Stimulated activated CD8-positive, alpha-beta memory T cell treated with anti-CD3 and anti-CD28 coated beads, Interleukin-12 subunit alpha, Interleukin-12 subunit beta, amount 100 ng/mL, for 4 hours (primary cell): ENCODE results near the gene ATP1A4.

Experiments used
- DNase-seq: peaks from one replicate; pipeline ENCODE4 v3.0.0-alpha.2; 2020; ENCODE audit warnings: low read depth

ATP1A4 gene

GRCh38 chr1:160177667-160178066, 26.3 kb downstream of the ATP1A4 start:
- no peak for DNase-seq

- DNase-seq: no peak
These were observed 27.3 kb downstream of the ATP1A4 start for GRCh38 chr1:160178731-160179130.

DNA sequence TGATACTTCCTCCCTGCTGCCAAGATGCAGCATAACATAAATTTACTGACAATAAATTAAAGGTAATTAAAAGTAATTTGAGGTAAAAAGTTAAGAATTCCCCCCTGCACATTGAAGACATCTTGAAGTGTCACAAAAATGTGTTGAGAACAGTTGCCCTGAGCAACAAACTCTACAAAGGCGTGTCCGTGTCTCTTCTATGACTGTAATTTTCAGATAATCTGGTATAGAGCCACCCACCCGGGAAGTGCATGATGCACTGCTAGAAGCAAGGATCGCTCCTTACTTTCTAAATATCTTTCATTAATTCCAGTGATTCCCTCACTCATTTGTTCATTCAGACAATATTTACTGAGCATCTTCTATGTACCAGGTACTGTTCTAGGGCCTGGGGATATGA, 27.9 kb downstream of the ATP1A4 start:
- DNase-seq: no peak

- DNase-seq: no peak
These were observed 34.8 kb downstream of the ATP1A4 start for GRCh38 chr1:160186246-160186645.

DNA sequence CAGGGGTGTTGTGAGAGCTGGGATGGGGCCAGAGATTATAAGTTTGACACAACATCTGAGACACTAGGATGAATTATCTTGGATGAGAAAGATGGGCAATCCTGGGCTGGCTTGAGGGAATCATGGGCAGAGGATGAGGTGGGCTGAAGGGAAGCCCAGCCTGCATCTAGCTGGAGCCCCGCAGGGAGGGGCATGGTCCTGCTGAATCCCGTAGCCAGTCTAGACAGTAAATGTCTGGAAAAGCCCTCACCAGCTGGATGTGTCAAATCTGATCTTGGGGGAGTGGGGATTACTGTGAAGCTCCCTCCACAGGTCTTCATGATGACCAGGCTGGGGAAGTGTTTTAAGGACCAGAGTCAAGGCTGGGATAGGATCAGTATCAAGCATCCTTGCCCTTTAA, 35.3 kb downstream of the ATP1A4 start:
- no peak for DNase-seq

- DNase-seq: no peak
These were observed 36.0 kb downstream of the ATP1A4 start for GRCh38 chr1:160187407-160187806.

- DNase-seq: no peak
These were observed 36.9 kb downstream of the ATP1A4 start for GRCh38 chr1:160188341-160188740.

- no peak for DNase-seq
These were observed 38.5 kb downstream of the ATP1A4 start, which contains the start of gene CASQ1 for GRCh38 chr1:160189649-160190625. Gene CASQ1 (plus strand): TSS chr1:160190575. CDS start chr1:160190752, 177 bp downstream.

DNA sequence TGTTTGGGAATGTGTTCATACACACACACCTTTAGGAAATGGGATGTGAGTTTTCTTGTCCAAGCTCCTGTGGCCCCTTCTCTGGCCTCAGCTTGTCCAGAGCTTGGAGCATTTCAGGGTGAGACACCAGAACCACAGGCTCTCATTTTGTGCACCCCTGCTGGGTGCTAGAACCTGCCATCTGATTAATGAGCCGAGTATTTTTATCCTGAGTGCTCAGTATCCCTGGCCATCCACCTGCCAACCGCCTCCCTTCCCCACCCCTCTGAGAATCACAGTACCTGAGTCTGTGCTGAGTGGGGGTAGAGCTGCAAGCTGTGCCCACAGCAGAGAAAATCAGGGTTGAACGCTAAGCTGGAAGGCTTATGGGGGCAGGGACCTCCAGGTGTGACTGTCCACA, 40.4 kb downstream of the ATP1A4 start:
- DNase-seq: no peak

- no peak for DNase-seq
These were observed 40.8 kb downstream of the ATP1A4 start for GRCh38 chr1:160192234-160192633.

GRCh38 chr1:160193091-160193819, 41.9 kb downstream of the ATP1A4 start:
- DNase-seq: peak; percentile 52

DNA sequence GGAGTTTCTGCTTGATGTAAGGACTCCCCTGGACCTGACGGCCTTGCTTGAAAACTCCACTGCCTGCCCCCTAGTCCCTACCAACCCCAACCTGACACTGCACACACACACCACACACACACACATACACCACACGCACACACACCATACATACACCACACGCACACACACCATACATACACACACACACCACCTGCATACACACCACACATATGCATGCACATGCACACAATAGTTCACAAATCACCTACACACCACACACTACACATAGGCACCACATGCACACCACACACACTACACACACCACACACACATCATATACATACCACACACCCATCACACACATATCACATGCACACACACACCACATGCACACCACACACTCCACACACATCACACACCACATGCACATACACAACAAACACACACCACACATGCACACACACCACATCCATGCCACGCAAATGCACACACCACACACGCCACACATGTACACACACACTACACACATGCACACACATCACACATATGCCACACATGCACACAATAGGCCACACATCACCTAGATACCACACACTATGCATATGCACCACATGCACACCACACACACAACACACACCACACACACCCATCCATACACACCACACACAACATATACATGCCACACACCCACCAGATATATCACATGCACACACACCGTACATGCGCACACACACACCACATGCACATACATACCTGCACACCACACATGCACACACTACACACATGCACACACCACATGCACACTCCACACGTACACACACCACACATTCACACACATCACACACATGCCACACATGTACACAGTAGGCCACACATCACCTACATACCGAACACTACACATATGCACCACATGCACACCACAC, 42.7 kb downstream of the ATP1A4 start:
- DNase-seq: no peak

GRCh38 chr1:160194737-160195059, 43.3 kb downstream of the ATP1A4 start:
- no peak for DNase-seq

GRCh38 chr1:160196143-160196542, 44.7 kb downstream of the ATP1A4 start:
- DNase-seq: no peak

- no peak for DNase-seq
These were observed 45.8 kb downstream of the ATP1A4 start for GRCh38 chr1:160197231-160197630.

DNA sequence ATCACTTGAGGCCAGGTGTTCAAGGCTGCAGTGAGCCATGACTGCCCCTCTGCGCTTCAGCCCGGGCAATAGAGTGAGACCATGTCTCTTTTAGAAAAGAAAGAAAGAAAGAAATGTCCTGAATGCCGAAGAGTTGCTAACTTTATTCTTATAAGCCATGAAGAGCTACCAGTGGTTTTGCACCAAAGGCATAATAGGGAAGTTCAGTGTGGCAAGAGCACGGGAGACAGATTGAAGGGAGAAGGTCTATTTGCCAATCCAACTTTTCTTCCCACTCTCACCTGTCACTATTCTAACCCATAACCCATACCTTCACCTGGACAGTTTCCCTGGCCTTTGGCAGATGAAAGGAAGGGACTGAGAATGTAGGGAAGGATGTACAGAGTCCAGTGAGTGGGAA, 49.4 kb downstream of the ATP1A4 start:
- DNase-seq: no peak

DNA sequence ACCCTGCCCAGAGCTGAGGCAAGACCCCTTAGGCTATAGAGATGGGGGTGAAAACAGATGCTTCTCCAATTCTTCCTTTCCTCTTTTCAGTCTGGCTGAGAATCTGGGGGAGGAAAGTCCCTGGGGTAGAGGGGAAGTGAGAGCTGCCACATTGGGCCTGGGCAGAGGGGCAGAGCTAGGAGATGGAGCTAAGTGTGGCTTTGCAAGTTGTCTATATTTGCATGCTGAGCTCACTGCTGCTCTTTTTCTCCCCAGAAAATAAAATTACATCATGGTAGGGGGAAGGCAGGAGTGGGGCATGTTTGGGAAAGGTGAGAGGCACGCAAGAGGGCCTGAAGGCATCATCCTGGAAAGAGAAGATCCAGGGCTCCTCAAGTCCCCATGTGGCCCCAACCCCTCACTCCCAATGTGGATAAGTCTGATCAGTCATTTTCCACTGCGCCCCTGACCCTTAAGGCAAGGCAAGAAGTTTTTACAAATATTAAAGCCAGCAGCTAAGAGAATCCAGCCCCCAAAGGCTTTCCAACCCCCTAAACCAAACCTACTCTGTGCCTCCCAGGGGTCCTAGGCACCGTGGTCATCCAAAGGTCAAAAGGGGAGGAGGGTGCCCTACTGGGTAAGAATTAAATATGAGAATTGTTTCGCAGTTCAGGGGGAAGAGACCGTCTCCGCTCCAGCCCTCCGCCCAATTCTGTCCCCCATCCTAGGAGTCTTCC, 53.3 kb downstream of the ATP1A4 start:
- DNase-seq: no peak

- peak; percentile 58 for DNase-seq
These were observed 54.0 kb downstream of the ATP1A4 start, which contains the start of gene PEA15 for GRCh38 chr1:160205242-160206035. Gene PEA15 (plus strand): TSS chr1:160205384. CDS start chr1:160211545, 6,161 bp downstream.

DNA sequence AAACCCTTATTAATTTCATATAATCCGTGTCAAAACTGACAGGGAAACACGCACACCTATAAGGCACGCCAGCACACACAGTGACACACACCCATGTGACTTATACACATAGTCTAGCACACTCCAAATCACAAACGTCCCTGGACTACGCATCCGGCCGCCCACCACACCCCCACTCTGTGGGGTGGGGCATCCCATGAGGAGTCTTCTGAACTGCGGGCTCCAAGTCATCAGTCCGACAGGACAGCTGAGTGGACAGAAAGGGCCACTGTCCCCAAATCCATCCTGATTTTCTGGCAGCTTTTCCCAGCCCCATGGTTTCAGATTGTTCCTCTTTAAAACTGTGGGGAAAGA, 54.6 kb downstream of the ATP1A4 start:
- DNase-seq: peak; percentile 40

DNA sequence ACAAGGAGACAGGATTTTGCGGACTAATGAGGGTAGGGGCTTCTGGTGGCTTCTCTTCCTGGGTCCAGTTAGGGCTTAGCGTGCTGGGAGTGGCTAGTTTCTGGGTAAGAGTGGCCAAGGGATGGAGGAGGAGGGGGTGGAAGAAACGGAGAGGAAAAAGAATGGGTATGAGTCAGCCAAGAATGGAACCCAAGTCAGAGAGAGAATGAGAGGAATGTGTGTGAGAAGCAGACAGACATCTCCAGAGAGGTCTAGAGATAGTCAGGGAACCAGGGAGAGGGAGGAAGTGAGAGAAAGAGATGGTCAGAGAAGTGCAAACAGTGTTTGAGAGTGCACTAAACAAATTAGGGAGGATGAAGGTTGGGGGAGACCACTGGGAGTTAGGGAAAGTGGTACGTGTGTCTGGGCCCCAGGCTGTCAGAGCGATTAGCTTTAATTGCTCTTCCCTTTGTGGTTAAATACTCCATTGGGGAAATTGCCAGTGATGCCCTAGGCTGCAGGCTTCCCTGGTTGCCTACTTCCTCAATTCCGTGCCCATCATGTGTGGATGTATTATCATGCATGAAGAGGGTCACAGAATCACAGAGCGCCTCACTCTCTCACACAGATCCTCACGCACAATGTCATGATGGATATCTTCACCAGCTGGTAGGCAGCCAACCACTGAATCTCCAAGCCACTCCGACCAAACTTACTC, 55.2 kb downstream of the ATP1A4 start:
- DNase-seq: no peak
